KMS-11 (cell line): ENCODE results near the gene STK4.
A peak's percentile ranks its signal among the peaks of the same experiment; 100 is the strongest.
"Not testable (repeated sequence)": the region's sequence is repeated elsewhere in the genome, so short reads cannot be mapped to it uniquely, and the experiment has no call there.

Experiments used
- H2AFZ ChIP-seq: fragments of 200-600 bp; sonication (generic); 2 replicates; pipeline ENCODE4 v1.6.1; 2016; ENCODE audit warnings: antibody characterized with exemption, mixed run types, low read depth
- H3K27ac ChIP-seq: fragments of 200-600 bp; sonication (generic); 2 replicates; pipeline ENCODE4 v1.6.1; 2016; ENCODE audit warnings: mild to moderate bottlenecking, mixed run types
- H3K27me3 ChIP-seq: fragments of 200-600 bp; sonication (generic); 2 replicates; pipeline ENCODE4 v1.6.1; 2017; ENCODE audit warnings: mild to moderate bottlenecking, low read depth, mixed run types, moderate library complexity; ENCODE audit not compliant: insufficient read depth
- H3K36me3 ChIP-seq: fragments of 200-600 bp; sonication (generic); 2 replicates; pipeline ENCODE4 v1.6.1; 2017; ENCODE audit warnings: mild to moderate bottlenecking, mixed run types; ENCODE audit not compliant: insufficient read depth
- H3K4me1 ChIP-seq: fragments of 200-600 bp; sonication (generic); 2 replicates; pipeline ENCODE4 v1.6.1; 2016; ENCODE audit warnings: mild to moderate bottlenecking, low read depth, mixed run types; ENCODE audit not compliant: poor library complexity, severe bottlenecking
- H3K4me2 ChIP-seq: fragments of 200-600 bp; sonication (generic); 2 replicates; pipeline ENCODE4 v1.7.0; 2016; ENCODE audit warnings: mild to moderate bottlenecking, mixed run types
- H3K4me3 ChIP-seq: fragments of 200-600 bp; sonication (generic); IDR thresholded peaks from 2 replicates; pipeline ENCODE4 v1.6.1; 2017; ENCODE audit warnings: low read depth, low read length, mixed read lengths; ENCODE audit not compliant: insufficient read depth
- H3K79me2 ChIP-seq: fragments of 200-600 bp; sonication (generic); 2 replicates; pipeline ENCODE4 v1.6.1; 2016; ENCODE audit warnings: low read depth, mixed run types; ENCODE audit not compliant: insufficient read depth
- H3K9ac ChIP-seq: fragments of 200-600 bp; sonication (generic); 2 replicates; pipeline ENCODE4 v1.6.1; 2016; ENCODE audit warnings: mild to moderate bottlenecking, mixed run types
- H4K20me1 ChIP-seq: fragments of 200-600 bp; sonication (generic); 2 replicates; pipeline ENCODE4 v1.6.1; 2016; ENCODE audit warnings: mild to moderate bottlenecking, mixed run types; ENCODE audit not compliant: insufficient read depth
- TF ChIP-seq, protein P1 (sequence below): fragments of 200-600 bp; sonication (generic); conservative IDR thresholded peaks from 2 replicates; pipeline ENCODE4 v1.6.1; 2017; ENCODE audit warnings: low read depth, mild to moderate bottlenecking, antibody characterized with exemption, low read length, moderate library complexity, mixed read lengths

The STK4 gene

DNA sequence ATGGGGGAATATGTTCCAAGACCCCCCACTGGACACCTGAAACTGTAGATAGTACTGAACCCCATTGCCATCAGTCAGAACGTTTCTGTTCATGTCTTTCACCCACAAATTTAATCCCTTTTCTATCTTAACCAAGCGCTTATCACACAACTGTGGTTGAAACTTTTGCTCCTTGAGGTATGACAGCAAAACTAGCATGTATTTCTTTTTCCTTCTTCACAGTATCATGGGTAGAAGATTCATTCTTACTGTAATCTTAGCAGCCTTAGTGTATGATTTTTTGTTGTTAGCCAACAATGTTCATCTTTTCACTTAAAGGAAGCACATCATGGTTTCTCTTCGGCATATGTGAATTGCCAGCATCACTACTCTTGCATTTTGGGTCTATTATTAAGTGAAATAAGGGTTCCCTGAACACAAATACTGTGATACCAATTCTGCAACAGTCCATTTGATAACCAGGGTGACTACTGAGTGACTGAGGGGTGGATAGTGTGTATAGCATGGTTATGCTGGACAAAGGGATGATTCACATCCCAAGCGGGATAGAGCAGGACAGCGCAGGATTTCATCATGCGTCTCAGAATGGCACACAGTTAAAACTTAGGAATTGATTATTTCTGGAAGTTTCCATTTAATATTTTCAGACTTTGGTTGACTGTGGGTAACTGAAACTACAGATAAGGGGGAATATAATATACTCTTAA is 92.9 kb downstream of the STK4 start:
- Histone ChIP-seq H2AFZ (no peak overlapping the region), H3K79me2 (peaks cover 40% of the 10 kb centered on the region; the same call in 1 of the 2 replicates), H4K20me1 (no peaks in the 10 kb centered on the region), H3K4me3 (no peak overlapping the region), H3K27ac (peak overlapping the region; percentile 88), H3K4me2 (peak overlapping the region; percentile 95), H3K36me3 (no peaks in the 10 kb centered on the region; the same call in 1 of the 2 replicates), H3K4me1 (peaks cover 100% of the 10 kb centered on the region), H3K27me3 (no peaks in the 10 kb centered on the region), H3K9ac (peak overlapping the region; percentile 25; the same call in 1 of the 2 replicates)
- TF ChIP-seq, protein P1, sequence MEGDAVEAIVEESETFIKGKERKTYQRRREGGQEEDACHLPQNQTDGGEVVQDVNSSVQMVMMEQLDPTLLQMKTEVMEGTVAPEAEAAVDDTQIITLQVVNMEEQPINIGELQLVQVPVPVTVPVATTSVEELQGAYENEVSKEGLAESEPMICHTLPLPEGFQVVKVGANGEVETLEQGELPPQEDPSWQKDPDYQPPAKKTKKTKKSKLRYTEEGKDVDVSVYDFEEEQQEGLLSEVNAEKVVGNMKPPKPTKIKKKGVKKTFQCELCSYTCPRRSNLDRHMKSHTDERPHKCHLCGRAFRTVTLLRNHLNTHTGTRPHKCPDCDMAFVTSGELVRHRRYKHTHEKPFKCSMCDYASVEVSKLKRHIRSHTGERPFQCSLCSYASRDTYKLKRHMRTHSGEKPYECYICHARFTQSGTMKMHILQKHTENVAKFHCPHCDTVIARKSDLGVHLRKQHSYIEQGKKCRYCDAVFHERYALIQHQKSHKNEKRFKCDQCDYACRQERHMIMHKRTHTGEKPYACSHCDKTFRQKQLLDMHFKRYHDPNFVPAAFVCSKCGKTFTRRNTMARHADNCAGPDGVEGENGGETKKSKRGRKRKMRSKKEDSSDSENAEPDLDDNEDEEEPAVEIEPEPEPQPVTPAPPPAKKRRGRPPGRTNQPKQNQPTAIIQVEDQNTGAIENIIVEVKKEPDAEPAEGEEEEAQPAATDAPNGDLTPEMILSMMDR = no peak; the same call in 1 of the 2 replicates

DNA sequence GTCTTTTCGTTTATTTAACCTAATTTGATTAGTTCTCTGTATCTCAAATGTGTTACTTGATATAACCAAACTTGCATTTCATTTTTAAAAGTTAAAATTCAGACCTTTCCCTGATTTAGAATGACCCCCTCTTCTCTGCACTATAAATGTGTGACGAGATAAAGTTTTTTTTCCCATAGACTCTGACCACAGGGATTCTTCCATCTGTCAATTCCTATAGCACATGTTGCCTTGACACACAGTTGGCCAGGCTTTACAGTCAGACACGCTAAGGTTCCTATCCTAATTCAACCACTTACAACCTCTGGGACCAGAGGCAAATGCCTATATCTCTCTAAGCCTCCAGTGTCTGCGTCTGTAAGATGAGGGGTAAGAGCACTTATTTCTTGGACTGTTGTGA is 94.0 kb downstream of the STK4 start:
- Histone ChIP-seq H4K20me1 (no peaks in the 10 kb centered on the region), H3K4me2 (peak overlapping the region; percentile 95), H3K27ac (peak overlapping the region; percentile 88), H3K79me2 (peaks cover 52% of the 10 kb centered on the region; the same call in 1 of the 2 replicates), H2AFZ (no peak overlapping the region), H3K4me1 (peaks cover 100% of the 10 kb centered on the region), H3K27me3 (no peaks in the 10 kb centered on the region), H3K9ac (no peak overlapping the region; the same call in 1 of the 2 replicates), H3K4me3 (no peak overlapping the region), H3K36me3 (no peaks in the 10 kb centered on the region; the same call in 1 of the 2 replicates)
- TF ChIP-seq, protein P1 = no peak

DNA sequence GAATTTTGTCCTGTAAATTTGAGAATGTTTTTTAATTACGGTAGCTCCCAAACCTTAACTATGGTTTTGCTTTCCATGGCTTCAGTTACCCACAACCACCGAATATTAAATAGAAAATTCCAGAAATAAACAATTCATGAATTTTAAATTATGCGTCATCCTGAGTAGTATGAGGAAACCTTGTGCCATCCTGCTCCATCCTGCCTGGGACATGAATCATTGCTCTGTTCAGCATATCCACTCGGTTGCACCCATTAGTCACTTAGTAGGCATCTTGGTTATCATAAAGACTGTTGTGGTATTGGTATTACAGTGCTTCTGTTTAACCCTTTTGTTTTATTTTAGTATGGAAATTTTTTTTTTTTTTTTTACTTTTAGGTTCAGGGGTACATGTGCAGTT is 94.9 kb downstream of the STK4 start:
- no peak overlapping the region; the same call in 1 of the 2 replicates for H3K27ac ChIP-seq
- H2AFZ ChIP-seq = no peak overlapping the region
- peak overlapping the region; percentile 95; the same call in 1 of the 2 replicates for H3K4me2 ChIP-seq
- H4K20me1 ChIP-seq = no peaks in the 10 kb centered on the region
- H3K4me3 ChIP-seq = no peak overlapping the region
- H3K79me2 ChIP-seq = peaks cover 48% of the 10 kb centered on the region; the same call in 1 of the 2 replicates
- TF ChIP-seq, protein P1 = no peak
- H3K4me1 ChIP-seq = peaks cover 100% of the 10 kb centered on the region
- no peaks in the 10 kb centered on the region for H3K27me3 ChIP-seq
- H3K36me3 ChIP-seq = no peaks in the 10 kb centered on the region; the same call in 1 of the 2 replicates
- no peak overlapping the region for H3K9ac ChIP-seq

DNA sequence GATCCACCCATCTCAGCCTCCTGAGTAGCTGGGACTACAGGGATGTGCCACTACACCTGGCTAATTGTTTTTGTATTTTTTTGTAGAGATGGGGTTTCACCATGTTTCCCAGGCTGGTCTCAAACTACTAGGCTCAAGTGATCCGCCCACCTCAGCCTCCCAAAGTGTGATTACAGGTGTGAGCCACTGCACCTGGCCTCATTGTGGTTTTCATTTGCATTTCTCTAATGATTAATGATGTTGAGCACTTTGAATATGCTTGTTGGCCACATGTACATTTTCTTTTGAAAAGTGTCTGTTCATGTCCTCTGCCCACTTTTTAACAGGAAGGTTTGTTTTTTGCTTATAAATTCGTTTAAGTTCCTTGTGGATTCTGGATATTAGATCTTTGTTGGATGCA is 96.8 kb downstream of the STK4 start:
- Histone ChIP-seq H3K4me2 (peak overlapping the region; percentile 91), H3K4me1 (peaks cover 84% of the 10 kb centered on the region), H3K79me2 (peaks cover 46% of the 10 kb centered on the region; the same call in 1 of the 2 replicates), H3K27ac (peak overlapping the region; percentile 68)
- not testable (repeated sequence) for H2AFZ ChIP-seq, H3K27me3 ChIP-seq, H3K4me3 ChIP-seq, H4K20me1 ChIP-seq, H3K9ac ChIP-seq, H3K36me3 ChIP-seq

DNA sequence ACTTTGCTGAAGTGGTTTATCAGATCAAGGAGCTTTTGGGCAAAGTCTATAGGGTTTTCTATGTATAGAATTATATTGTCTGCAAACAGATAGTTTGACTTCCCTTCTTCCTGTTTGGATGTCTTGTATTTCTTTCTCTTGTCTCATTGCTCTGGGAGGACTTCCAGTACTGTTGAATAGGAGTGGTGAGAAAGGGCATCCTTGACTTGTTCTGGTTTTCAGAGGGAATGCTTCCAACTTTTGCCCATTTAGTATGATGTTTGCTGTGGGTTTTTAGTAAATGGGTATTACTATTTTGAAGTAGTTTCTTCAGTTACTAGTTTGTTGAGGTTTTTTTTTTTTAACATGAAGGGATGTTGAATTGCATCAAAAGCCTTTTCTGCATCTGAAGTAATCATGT is 98.5 kb downstream of the STK4 start:
- H4K20me1 ChIP-seq = no peaks in the 10 kb centered on the region
- no peaks in the 10 kb centered on the region for H3K27me3 ChIP-seq
- TF ChIP-seq, protein P1 = no peak
- H3K4me3 ChIP-seq = no peak overlapping the region
- no peaks in the 10 kb centered on the region for H3K36me3 ChIP-seq
- peak overlapping the region; percentile 91; the same call in 1 of the 2 replicates for H3K4me2 ChIP-seq
- peaks cover 48% of the 10 kb centered on the region; the same call in 1 of the 2 replicates for H3K79me2 ChIP-seq
- H3K9ac ChIP-seq = no peak overlapping the region
- no peak overlapping the region for H2AFZ ChIP-seq
- H3K4me1 ChIP-seq = peaks cover 82% of the 10 kb centered on the region
- H3K27ac ChIP-seq = no peak overlapping the region; the same call in 1 of the 2 replicates
